Stimulated activated CD4-positive, alpha-beta T cell treated with anti-CD3 and anti-CD28 coated beads, Interleukin-2, amount 100 ng/mL, for 4 hours (primary cell): ENCODE measurements around the gene UCMA.
"Not testable (repeated sequence)": the region's sequence is repeated elsewhere in the genome, so short reads cannot be mapped to it uniquely, and the experiment has no call there.

Experiments
- DNase-seq: peaks from one replicate; pipeline ENCODE4 v3.0.0-alpha.2; 2020; ENCODE audit warnings: low read depth

UCMA gene

GRCh38 chr10:13234172-13234571, at the start of gene UCMA:
UCMA (minus strand) TSS chr10:13234374; CDS start chr10:13234258, 116 bp downstream.
- no peak for DNase-seq

- not testable (repeated sequence) for DNase-seq
Measured at GRCh38 chr10:13282348-13282747, 48.2 kb upstream of the UCMA start.

GRCh38 chr10:13276749-13277365, 42.7 kb upstream of the UCMA start:
- no peak for DNase-seq

GRCh38 chr10:13276146-13276545, 42.0 kb upstream of the UCMA start:
- DNase-seq: not testable (repeated sequence)

GRCh38 chr10:13272164-13272571, 38.0 kb upstream of the UCMA start:
- no peak for DNase-seq

- DNase-seq: peak; percentile 9
Measured at GRCh38 chr10:13271552-13272163, 37.5 kb upstream of the UCMA start.

GRCh38 chr10:13270877-13271551, 36.8 kb upstream of the UCMA start:
- DNase-seq: no peak

GRCh38 chr10:13268841-13269240, 34.7 kb upstream of the UCMA start:
- no peak for DNase-seq

GRCh38 chr10:13268310-13268709, 34.1 kb upstream of the UCMA start:
- DNase-seq: no peak

GRCh38 chr10:13263591-13263990, 29.4 kb upstream of the UCMA start:
- no peak for DNase-seq

GRCh38 chr10:13262433-13262832, 28.3 kb upstream of the UCMA start:
- no peak for DNase-seq

GRCh38 chr10:13257621-13258140, 23.5 kb upstream of the UCMA start:
- DNase-seq: no peak

- DNase-seq: no peak
Measured at GRCh38 chr10:13256627-13257026, 22.5 kb upstream of the UCMA start.

- DNase-seq: no peak
Measured at GRCh38 chr10:13253726-13254125, 19.6 kb upstream of the UCMA start.

- no peak for DNase-seq
Measured at GRCh38 chr10:13247784-13248183, 13.6 kb upstream of the UCMA start.

GRCh38 chr10:13247246-13247645, 13.1 kb upstream of the UCMA start:
- DNase-seq: no peak

GRCh38 chr10:13242260-13242659, 8.1 kb upstream of the UCMA start:
- DNase-seq: not testable (repeated sequence)

GRCh38 chr10:13241613-13242012, 7.4 kb upstream of the UCMA start:
- DNase-seq: no peak

GRCh38 chr10:13239923-13240322, 5.7 kb upstream of the UCMA start:
- no peak for DNase-seq

- DNase-seq: no peak
Measured at GRCh38 chr10:13238271-13239077, 4.3 kb upstream of the UCMA start.

- DNase-seq: no peak
Measured at GRCh38 chr10:13236638-13237037, 2.5 kb upstream of the UCMA start.

- not testable (repeated sequence) for DNase-seq
Measured at GRCh38 chr10:13234736-13235135, 562 bp upstream of the UCMA start.
